NCI-H2196 treated with DMSO at 0.1 percent for 48 hours (cell line): ENCODE results near the gene HK2.

Experiments
- DNase-seq: peaks from one replicate; lab custom pipeline; 2025; ENCODE audit not compliant: unreplicated experiment; lab: John Stamatoyannopoulos, UW

Gene HK2

DNA sequence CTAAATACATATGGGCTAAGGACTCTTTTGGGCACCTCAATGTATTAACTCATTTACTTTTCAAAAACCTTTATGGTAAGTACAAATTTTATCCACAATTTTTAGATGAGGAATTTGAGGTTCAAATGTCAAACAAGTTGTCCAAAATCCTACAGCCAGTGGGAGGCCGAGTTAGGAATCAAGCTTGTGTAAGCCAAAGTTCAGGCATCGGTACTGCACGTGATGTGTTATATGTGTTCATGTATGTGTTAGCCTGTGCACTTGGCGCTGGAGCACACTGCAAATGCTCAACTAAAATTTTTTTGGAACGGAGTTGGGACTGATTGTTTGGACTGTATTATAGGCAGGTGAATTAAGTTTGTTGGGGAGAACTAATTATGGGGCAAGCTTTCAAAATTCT lies 22.7 kb downstream of the HK2 start:
- DNase-seq, result no peak

DNA sequence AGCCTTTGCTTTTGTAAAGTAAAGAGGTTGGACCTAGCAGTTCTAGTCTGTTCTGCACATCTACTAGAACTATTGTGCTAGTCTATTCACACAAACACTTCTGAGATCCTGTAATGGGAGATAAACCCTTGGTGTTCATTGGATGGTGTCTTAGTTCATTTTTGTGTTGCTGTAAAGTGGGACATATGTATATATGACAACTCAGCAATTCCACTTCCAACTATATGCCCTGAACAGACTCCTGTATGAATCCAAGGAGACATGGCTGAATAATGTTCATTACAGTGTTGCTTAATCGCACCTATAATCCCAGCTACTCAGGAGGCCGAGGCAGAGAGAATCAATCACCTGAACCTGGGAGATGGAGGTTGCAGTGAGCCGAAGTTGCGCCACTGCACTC lies 23.3 kb downstream of the HK2 start:
- DNase-seq, result no peak

DNA sequence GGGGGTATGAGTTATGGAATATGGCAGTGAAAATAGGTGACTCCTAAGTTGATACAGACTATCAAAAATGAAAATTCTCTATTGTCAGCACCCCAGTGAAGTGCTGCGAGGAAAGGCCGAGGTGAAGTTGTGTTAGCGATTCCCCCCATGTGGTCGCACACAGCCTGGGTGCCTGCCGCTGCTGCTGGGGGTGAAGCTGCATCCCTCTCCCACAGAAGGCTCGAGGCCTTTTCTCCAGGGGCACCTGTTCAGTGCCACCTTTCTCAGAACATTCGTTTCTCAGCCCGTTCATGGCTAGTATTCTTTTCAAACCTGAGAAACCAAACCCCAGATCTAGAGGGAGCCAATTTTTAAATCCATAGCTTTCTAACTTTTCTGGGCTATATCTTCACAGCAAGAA lies 23.8 kb downstream of the HK2 start:
- no peak for DNase-seq

DNA sequence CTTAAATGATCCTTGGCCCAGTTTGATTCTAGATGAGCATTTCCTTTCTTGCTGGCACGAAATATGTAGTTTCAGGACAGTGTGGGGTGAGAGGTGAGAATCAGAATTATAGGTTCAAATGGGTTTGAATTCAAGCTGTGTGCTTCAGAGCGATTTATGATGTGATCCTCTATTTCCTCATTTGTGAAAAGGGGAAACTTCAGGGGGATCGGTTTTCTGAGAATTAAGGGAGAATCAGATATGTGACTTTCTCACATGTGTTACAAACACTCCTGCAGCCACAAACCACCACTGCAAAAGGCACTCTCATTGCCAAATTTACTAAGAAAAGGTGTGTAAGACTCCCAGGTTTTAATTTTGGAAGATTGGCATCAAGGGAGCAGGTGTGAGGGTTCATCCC lies 24.4 kb downstream of the HK2 start:
- no peak for DNase-seq

DNA sequence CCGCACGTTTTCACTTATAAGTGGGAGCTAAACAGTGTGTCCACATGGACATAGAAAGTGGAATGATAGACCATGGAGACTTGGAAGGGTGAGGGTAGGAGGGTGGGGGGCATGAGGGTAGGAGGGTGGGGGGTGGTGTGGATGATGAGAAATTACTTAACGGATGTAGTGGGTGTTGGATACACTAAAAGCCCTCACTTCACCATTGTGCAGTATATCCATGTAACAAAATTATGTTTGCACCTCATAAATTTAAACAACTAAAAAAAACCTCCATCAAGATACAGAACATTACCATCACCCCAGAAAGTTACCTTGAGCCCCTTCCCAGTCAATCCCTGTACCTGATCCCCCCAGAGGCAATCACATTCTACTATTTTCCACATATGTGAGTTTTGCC lies 26.2 kb downstream of the HK2 start:
- no peak for DNase-seq

DNA sequence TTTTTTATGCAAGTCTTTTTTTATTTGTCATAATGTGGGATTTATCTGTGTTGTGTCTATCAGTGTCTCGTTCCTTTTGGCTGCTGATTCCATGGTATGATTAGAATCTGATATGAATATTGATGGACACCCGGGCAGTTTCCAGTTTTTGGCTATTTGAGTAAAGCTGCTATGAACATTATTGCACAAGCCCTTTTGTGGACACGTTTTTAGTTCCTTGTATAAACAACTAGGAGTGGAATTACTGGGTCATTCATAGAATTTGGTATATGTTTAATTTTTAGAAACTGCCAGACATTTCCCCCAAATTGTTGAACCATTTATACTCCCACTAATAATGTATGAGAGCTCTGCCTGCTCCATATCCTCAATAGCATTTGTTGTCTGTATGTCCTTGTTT lies 26.6 kb downstream of the HK2 start:
- no peak for DNase-seq

DNA sequence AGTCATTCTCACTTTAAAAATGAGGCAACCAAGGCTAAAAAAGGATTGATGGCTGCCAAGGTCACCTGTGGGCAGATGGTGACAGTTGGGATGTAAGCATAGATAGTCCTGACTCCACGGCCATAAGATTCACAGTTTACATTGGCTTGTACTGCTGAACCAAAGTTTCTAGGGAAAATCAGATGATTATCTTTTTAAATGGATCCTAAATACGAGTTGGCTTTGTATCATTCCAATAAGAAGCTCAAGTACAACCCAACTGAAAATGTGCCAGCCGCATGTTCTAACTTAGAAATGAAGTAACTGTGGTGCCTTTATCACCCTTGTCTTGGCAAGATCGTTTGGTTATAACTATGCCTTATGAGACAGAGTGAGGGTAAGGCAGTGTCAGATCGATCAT lies 27.6 kb downstream of the HK2 start:
- no peak for DNase-seq

DNA sequence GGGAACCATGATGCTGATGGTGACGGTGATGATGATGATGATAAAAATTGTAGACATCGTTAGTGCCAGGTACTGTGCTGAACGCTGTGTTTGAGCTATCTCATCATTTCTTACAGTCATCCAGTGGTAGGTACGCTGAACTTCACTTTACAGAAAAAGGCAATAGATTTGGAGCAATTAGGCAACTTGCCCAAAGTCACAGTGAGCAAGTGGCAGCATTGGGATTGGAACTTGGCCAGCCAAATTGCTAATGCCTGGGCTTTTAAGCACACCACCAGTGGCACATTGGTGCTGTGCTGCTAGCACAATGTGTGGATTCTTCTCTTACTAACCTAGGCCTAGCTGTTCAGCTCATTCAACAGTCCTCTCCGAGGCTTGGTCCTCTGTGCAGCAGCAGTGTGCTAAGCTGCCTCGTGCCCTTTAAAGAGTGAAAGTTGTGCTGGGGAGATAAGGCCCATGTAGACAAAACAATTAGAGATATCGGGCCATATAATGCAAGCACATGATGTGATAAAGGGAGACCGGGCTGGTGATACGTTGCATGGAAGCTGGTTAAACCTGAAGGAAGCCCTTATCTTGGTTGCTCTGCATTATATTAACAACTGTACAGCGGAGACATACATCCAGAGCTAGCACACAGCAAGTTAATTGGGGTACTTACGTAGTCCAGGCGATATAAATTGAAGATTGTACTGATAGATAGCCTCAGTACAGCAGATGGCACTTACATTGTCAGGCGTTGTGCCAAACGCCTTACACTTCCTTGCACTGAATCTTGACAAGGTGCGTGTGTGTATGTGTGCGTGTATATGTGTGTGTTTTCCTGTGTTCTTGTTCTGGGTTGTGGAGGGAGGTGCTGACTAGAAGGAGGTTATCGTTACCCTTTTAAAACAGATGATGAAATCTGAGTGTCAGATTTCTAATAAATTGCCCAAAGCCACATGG lies 28.4 kb downstream of the HK2 start:
- DNase-seq, result no peak

DNA sequence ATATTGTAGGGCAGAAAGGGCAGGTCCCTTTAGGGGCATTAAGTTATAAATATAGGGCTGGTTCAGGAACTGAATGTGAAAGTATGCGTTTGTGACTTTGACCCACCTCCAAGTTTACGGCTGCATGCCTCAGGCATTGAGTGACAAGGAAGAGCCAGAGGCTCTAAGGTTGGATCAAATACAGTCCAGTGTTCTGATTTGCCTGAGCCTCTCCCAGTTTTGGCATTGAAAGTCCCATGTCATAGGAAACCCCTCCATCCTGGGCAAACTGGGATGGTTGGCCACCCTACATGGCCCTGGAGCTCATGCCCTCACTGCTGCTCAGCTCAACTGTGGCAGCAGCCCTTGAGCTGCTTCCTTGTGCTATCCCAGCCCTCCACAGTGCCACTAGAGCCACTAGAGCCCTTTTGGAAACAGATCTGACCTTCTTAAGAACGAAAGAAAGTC lies 29.9 kb downstream of the HK2 start:
- DNase-seq, result no peak

DNA sequence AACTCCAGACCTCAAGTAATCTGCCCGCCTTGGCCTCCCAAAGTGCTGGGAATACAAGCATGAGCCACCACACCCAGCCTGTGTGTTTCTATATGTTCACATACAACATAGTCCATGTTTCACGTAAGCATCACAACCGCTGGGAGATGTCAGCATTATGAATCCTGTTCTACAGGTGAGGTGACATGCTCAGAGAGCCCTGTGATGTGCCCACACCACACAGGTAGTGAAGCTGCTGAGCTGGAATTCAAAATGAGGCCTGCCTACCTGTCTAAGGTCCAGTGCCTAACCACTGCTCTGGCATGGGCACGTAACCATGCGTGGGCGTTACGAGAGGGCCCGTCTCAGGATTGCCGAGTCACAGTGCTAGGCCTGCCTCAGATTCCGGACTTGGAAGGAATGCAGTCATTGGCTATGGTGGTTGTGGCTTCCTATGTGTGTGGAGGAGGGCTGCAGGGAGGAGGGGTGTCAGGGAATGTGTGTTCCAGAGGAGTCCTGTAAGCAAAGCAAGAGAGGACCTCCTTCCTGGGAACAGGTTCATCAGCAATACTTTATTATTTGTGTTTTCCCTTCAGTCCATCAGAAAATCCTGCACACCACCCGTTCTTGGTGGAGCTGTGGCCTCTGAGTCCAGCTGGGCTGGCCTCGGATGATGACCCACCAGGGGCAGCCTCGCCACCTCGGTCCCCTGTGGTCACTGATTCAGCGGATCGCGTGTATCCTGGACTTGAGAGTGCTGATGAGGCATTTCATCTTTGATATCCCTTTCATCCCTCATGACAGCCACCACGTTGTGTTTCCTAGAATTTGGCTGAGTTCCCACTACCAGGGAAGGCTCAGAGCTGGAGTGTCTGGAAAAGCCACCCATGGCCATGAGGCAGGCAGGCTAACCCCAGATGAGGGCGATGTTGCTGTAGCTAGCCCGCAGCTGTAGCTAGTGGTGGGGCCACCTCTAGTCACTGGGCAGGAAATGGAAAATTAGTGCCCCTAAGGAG lies 31.1 kb downstream of the HK2 start:
- DNase-seq, result no peak

DNA sequence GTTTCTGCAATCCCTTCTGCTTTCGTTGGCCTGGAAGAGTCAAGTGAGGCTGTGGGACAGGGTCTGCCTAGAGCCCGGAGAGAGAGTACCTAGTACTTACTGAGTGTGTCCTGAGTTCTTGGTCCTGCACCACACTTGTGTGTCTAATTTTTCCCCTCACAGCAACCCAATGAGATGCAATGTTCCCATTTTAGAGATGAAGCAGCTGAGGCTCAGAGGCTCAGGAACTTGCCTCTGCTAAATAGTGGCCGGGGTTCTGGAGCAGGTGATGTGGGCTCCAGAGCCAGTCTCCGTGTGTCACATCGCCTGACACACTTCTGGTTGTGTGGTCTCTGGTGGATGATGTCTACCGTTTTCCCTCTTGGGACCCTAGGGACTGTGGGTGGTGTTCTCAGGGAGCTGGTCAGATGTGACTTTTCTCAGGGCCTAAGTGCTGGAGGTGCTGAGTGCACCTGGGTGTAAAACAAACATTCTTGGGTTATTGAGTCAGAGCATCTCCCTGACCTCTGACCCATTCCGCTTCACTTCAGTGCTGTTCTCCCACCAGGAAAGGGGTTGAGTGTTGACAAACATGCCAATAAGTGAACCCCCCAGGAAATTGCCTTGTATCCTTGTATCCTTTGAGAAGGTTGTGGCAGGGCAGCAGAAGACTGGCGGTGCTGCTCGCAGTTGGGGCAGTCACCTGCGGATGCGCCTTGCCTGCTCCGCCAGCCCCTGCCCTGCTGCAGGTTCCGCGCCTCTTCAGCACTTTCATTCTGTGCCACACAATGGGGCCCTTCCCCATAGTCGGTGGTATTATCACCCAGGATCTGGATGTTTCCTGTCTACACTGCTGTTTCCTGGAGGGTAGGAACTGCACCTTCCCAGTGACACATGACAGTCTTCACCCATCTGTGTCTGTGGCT lies 32.1 kb downstream of the HK2 start:
- DNase-seq, result no peak

DNA sequence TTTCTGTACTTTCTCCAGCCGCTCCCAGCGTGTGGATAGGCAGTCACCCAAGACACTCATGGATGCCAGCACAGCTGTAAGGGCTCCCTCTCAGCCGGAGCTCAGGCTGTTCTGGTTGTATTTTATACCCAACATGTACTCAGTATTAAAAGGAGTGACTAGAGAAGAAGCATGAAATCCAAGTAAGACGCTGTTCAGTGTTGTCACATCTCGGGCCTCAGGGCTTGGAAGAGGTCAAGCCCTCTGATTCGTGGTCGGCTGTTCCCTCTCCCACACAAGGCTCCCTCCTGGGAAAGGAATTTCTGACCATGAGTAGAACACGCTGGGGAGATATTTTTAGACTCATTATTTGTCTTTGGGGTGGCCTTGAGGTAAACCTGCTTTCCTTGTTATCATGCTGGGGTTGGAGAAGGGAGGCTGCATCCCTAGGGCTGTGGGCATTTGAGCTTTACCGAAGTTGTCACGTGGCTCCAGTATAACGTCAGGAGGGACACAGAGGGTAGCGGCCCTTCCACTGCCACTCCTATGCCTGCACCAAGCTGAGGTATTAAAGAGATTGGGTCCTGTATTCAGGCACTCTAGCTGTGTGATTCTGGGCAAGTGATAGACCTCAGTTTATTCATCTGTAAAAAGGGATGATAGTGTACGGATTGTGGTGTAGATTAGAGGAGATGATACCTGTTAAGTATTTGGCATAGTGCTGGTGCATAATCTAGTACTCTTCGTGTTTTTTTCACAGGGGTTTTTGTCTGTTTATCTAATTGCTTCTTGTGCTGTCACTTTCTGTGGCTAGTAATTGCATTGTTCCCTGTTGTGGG lies 34.1 kb downstream of the HK2 start:
- DNase-seq, result no peak

DNA sequence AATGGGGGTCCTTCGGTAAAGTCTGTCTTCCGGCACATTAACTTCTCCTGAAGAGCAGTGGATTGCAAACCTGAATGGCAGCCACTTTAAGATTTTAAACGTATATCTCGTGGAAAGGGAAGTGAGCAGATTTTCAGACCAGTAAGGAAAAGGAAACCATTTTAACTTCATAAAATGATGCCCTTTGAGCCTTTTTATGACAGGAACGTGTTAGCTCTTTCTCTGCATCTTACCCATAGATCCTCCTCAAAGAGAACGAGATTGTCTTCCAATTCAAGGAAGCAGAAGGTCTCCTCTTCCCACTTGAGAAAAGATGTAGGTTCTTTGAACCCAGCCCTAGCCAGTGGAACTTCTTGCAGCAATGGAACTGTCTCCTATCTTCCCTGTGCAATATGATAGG lies 35.6 kb downstream of the HK2 start:
- no peak for DNase-seq

DNA sequence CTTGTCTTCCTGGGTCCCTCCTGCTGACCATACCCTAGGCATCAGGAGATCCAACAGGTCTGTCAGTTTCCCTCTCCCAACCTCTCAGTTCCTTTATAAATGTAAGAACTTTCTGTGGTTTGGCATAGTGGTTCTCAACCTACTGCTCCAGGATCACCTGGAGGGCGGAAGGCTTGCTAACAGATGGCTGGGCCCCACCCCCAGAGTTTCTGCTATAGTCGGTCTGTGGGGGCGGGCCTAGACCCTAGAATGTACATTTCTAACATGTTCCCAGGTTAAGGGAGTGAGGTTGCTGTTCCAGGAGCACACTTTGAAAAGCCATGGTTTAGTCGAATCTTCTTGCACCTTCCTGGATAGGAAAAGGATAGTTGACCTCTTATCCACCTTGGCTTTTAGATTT lies 37.0 kb downstream of the HK2 start:
- no peak for DNase-seq

DNA sequence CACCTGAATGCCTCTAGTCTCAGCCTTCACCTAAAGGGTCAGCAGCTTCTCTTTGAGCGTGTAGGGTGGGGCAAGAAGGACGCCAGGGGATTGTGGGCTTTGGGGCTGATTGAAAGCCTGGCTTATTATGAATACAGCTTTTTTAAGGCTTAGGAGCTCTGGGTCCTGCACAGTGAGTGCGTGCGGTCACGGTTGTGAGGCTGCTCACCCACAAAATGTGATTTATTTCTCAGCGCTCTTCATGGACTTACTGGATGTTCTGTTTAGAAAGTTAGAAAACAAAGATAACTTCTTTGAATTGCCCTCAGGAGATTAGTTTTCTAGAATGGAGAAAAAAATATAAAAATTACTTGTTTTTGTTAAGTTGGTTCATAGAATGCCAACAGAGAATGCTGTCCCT lies 37.5 kb downstream of the HK2 start:
- DNase-seq, result no peak

DNA sequence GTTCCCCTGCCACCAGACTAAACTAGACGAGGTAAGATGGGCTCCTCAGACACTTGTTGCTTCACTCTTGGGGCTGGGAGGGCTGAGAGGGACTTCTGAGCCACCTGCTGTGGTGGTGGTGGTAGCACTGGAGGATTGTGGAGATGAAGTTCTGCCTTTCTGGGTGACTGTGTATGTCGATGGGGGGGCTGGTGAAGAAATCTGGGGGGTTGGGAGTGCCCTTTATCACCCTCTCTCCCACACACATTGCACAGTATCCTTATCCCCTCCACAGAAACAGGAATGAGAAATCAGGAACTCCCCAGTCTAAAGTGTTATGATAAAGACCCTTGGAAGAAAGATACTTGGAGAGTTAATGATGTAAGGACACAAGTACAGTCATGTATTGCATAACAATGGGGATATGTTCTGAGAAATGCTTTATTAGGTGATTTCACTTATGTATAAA lies 38.5 kb downstream of the HK2 start:
- DNase-seq, result no peak

DNA sequence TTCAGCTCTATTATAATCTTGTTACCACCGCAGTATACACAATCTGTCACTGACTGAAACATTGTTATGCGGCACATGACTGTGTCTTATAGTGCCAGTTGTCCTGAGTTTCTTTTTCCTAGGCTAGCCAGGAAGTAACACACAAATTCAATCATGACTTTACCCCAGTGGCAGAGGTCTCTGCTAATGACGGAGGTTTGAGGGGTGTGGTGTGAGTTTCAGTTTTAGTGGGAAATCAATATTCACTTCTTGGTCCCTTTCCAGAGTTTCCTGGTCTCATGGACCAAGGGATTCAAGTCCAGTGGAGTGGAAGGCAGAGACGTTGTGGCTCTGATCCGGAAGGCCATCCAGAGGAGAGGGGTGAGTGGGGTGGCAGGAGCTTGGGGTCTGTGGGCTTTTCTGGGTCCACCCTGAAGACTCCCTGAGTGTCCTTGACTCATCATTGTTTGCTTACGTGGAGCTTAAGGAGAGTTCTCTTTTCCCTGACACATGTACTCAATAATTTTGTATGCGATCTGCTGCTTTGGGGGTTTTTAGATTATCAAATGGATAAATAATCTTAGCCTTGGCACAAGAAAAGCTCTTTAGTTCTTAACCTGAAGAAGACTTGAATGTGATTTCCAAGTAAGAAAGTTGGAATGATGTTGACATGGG lies 39.2 kb downstream of the HK2 start:
- DNase-seq, result no peak

DNA sequence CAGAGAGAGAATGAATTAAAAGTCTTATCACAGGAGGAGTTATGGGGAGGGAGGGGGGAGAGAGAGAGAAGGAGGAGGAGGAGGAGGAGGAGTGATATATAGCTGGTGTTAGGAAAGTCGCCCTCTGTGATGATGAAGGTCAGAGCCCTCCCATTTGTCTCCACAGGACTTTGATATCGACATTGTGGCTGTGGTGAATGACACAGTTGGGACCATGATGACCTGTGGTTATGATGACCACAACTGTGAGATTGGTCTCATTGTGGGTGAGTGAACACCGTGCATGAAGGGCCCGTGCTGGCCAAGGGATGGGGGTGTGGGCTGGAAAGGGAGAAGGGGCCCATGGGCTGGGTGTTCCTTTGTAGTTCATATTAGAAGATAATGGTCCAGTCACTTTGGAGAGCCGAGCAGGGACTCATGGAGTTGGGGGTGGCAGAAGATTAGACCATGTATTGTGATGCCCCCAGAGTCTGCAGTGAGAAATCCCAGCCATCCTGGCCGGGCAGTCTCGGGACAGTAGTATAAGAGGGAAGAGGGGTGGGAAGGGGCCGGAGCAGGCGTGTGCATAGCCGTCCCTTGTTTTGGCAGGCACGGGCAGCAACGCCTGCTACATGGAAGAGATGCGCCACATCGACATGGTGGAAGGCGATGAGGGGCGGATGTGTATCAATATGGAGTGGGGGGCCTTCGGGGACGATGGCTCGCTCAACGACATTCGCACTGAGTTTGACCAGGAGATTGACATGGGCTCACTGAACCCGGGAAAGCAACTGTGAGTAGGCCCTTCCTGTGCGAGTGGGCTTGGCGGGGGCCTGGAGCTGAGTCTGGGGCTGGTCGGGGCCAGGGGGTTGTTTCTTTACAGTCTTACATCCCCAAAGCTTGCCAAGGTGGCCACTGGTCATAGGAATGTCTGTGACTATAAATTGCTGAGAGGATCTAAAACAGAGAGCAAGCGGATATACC lies 40.0 kb downstream of the HK2 start:
- no peak for DNase-seq
